ENCODE measurements around the gene COL23A1. TPM values are rescaled to one million over a fixed set of nuclear protein-coding genes. Genes with fewer than 3 reads are reported as not detected.

COL23A1 gene
- total and polyA plus RNA-seq, 2 experiments from 2014 or later: 4.8 to 8.2 TPM

DNA sequence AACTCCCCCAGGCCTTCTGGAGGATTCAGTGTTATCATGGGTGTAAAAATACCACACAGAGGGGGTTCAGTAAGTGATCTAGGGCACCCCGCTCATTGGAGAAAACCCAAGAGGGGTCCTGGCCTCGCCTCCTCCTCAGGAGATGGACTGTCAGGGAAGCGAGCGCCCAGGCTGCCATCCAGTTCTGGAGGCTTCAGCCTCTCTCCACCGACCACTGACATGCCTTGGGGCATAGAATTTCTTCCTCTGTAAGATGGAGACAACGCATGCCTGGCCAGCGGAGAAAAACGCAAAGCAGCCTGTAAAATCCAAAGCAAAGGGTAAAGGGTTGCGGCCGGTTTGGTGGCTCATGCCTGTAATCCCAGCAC lies 165.4 kb downstream of the COL23A1 start:
- H3K27me3 ChIP-seq (ENCODE audit: insufficient read depth): no peaks in the 10 kb centered on the region
- Mint-ChIP-seq H3K36me3 (ENCODE audit: low read depth) (no peaks in the 10 kb centered on the region), H3K4me3 (no peak overlapping the region), H3K27ac (no peak overlapping the region), H3K27me3 (ENCODE audit: insufficient read depth, low read depth, poor library complexity) (peaks cover 10% of the 10 kb centered on the region), H3K9me3 (no peaks in the 10 kb centered on the region), H3K4me1 (peaks cover 53% of the 10 kb centered on the region)
- H3F3A ChIP-seq (replicated peaks; ENCODE audit: low read depth): no peaks in the 10 kb centered on the region
- no peak overlapping the region for H3K4me2 ChIP-seq
- no peaks in the 10 kb centered on the region for H3K9me2 ChIP-seq (ENCODE audit: insufficient read depth)
- peaks cover 25% of the 10 kb centered on the region for H3K4me1 ChIP-seq (ENCODE audit: insufficient read depth)
- H3K4me3 ChIP-seq: no peak overlapping the region
- H4K20me1 ChIP-seq (replicated peaks; ENCODE audit: insufficient read depth): no peaks in the 10 kb centered on the region
- no peak overlapping the region for H2AFZ ChIP-seq
- no peaks in the 10 kb centered on the region for H3K36me3 ChIP-seq (ENCODE audit: insufficient read depth)
- no peak for ATAC-seq
- no peak overlapping the region for H3K27ac ChIP-seq (ENCODE audit: low read depth)
- no peak for TF ChIP-seq NANOG (IDR thresholded peaks at IDR 0.05; ENCODE audit: borderline replicate concordance)
- TF ChIP-seq POLR2AphosphoS5 (IDR thresholded peaks at IDR 0.05; ENCODE audit: low read depth): no peak
- no peak for TF ChIP-seq CREB1 (CRISPR knock-in tag; IDR thresholded peaks at IDR 0.05; ENCODE audit: low read depth)
- H3K79me2 ChIP-seq (replicated peaks; ENCODE audit: insufficient read depth): no peaks in the 10 kb centered on the region; the same call in 1 of the 2 replicates
- no peak for DNase-seq (ENCODE audit: low spot score)

DNA sequence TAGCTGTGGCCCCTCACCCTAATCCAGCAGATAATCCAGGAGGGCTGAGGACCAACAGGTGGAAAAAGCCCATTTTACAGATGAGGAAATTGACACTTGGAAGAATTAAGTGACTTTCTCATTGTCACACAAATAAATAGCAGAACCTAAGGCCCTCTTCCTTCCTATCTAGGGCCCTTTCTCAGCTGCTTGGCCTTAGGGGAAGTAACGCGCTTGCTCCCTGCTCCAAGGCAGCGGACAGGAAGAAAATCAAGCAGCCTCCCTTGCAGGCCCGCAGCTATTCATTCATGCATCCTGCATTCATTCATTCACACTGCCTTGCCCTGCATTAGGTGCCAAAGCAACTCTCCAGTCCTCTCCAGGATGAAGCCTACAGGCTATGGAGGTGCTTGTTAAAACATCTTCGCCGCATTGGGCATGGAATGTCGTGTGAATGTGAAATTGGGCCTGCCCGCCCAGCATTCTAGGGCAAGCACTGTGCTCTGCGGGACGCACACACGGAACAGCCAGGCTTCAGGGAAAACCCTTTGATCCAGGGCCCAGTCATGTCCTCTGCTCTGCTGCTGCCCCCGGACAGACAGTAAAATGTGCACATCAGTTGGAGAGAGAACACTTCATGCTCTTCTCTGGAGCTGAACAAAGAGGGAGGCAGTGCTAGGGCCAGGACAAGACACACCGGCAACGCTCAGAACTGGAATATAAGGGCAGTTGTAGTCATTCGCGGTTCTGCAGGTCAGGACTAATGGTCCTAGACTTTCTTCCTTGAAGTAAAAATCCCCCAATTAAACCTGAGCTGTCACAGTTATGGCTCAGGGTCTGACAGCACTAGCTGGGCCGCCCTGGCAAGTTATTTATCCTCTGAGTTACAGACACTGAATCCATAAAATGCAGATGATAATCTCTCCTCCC lies 166.0 kb downstream of the COL23A1 start:
- no peak for ATAC-seq
- H3K79me2 ChIP-seq (replicated peaks; ENCODE audit: insufficient read depth): no peaks in the 10 kb centered on the region; the same call in 1 of the 2 replicates
- no peak overlapping the region for H2AFZ ChIP-seq
- no peaks in the 10 kb centered on the region for H3K27me3 ChIP-seq (ENCODE audit: insufficient read depth)
- H4K20me1 ChIP-seq (replicated peaks; ENCODE audit: insufficient read depth): no peaks in the 10 kb centered on the region
- Mint-ChIP-seq H3K27me3 (ENCODE audit: insufficient read depth, low read depth, poor library complexity) (peaks cover 14% of the 10 kb centered on the region), H3K36me3 (ENCODE audit: low read depth) (no peaks in the 10 kb centered on the region), H3K4me1 (peaks cover 53% of the 10 kb centered on the region), H3K9me3 (no peaks in the 10 kb centered on the region), H3K27ac (no peak overlapping the region), H3K4me3 (no peak overlapping the region)
- no peaks in the 10 kb centered on the region for H3F3A ChIP-seq (replicated peaks; ENCODE audit: low read depth)
- no peak for TF ChIP-seq EZH2phosphoT487 (IDR thresholded peaks at IDR 0.05; ENCODE audit: unreplicated experiment)
- no peak for TF ChIP-seq STAT1 (IDR thresholded peaks at IDR 0.05; ENCODE audit: unreplicated experiment)
- TF ChIP-seq CREB1 (CRISPR knock-in tag; IDR thresholded peaks at IDR 0.05; ENCODE audit: low read depth): no peak
- TF ChIP-seq, protein P1, sequence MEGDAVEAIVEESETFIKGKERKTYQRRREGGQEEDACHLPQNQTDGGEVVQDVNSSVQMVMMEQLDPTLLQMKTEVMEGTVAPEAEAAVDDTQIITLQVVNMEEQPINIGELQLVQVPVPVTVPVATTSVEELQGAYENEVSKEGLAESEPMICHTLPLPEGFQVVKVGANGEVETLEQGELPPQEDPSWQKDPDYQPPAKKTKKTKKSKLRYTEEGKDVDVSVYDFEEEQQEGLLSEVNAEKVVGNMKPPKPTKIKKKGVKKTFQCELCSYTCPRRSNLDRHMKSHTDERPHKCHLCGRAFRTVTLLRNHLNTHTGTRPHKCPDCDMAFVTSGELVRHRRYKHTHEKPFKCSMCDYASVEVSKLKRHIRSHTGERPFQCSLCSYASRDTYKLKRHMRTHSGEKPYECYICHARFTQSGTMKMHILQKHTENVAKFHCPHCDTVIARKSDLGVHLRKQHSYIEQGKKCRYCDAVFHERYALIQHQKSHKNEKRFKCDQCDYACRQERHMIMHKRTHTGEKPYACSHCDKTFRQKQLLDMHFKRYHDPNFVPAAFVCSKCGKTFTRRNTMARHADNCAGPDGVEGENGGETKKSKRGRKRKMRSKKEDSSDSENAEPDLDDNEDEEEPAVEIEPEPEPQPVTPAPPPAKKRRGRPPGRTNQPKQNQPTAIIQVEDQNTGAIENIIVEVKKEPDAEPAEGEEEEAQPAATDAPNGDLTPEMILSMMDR (conservative IDR thresholded peaks at IDR 0.05; ENCODE audit: low read depth in 2 of 2): no peak
- no peak for TF ChIP-seq NANOG (IDR thresholded peaks at IDR 0.05; ENCODE audit: borderline replicate concordance)
- TF ChIP-seq POLR2AphosphoS5 (IDR thresholded peaks at IDR 0.05; ENCODE audit: low read depth): no peak
- TF ChIP-seq, protein P2, sequence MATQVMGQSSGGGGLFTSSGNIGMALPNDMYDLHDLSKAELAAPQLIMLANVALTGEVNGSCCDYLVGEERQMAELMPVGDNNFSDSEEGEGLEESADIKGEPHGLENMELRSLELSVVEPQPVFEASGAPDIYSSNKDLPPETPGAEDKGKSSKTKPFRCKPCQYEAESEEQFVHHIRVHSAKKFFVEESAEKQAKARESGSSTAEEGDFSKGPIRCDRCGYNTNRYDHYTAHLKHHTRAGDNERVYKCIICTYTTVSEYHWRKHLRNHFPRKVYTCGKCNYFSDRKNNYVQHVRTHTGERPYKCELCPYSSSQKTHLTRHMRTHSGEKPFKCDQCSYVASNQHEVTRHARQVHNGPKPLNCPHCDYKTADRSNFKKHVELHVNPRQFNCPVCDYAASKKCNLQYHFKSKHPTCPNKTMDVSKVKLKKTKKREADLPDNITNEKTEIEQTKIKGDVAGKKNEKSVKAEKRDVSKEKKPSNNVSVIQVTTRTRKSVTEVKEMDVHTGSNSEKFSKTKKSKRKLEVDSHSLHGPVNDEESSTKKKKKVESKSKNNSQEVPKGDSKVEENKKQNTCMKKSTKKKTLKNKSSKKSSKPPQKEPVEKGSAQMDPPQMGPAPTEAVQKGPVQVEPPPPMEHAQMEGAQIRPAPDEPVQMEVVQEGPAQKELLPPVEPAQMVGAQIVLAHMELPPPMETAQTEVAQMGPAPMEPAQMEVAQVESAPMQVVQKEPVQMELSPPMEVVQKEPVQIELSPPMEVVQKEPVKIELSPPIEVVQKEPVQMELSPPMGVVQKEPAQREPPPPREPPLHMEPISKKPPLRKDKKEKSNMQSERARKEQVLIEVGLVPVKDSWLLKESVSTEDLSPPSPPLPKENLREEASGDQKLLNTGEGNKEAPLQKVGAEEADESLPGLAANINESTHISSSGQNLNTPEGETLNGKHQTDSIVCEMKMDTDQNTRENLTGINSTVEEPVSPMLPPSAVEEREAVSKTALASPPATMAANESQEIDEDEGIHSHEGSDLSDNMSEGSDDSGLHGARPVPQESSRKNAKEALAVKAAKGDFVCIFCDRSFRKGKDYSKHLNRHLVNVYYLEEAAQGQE (IDR thresholded peaks at IDR 0.05; ENCODE audit: unreplicated experiment): no peak
- TF ChIP-seq, protein P3, sequence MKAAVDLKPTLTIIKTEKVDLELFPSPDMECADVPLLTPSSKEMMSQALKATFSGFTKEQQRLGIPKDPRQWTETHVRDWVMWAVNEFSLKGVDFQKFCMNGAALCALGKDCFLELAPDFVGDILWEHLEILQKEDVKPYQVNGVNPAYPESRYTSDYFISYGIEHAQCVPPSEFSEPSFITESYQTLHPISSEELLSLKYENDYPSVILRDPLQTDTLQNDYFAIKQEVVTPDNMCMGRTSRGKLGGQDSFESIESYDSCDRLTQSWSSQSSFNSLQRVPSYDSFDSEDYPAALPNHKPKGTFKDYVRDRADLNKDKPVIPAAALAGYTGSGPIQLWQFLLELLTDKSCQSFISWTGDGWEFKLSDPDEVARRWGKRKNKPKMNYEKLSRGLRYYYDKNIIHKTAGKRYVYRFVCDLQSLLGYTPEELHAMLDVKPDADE (IDR thresholded peaks at IDR 0.05): no peak
- no peak for TF ChIP-seq ZNF114 (CRISPR knock-in tag; IDR thresholded peaks at IDR 0.05)
- no peak for TF ChIP-seq EZH2 (IDR thresholded peaks at IDR 0.05; ENCODE audit: low read depth, unreplicated experiment)
- TF ChIP-seq JUNB (IDR thresholded peaks at IDR 0.05; ENCODE audit: unreplicated experiment): no peak
- DNase-seq (ENCODE audit: low spot score): no peak
- H3K9me2 ChIP-seq (ENCODE audit: insufficient read depth): no peaks in the 10 kb centered on the region
- H3K4me3 ChIP-seq: no peak overlapping the region
- H3K36me3 ChIP-seq (ENCODE audit: insufficient read depth): no peaks in the 10 kb centered on the region
- H3K4me2 ChIP-seq: no peak overlapping the region
- peaks cover 32% of the 10 kb centered on the region for H3K4me1 ChIP-seq (ENCODE audit: insufficient read depth)
- H3K27ac ChIP-seq (ENCODE audit: low read depth): no peak overlapping the region

Measured in GM23338 (cell line).